HG03457 (cell line): Measurements from ENCODE around the gene ANKIB1.
A peak's percentile ranks its signal among the peaks of the same experiment; 100 is the strongest.
"Not testable (repeated sequence)": the region's sequence is repeated elsewhere in the genome, so short reads cannot be mapped to it uniquely, and the experiment has no call there.

ENCODE experiments used
- ATAC-seq: cut with Tn5 transposase; IDR thresholded peaks from one replicate; pipeline ENCODE4 v1.9.1; 2021; ENCODE audit warnings: moderate number of reproducible peaks; ENCODE audit not compliant: unreplicated experiment

The ANKIB1 gene

GRCh38 chr7:92245487-92246359 is at the start of gene ANKIB1, which contains the start of gene KRIT1:
Gene ANKIB1, plus strand, starts transcription at chr7:92245974. Its CDS starts 49,005 bp downstream, at chr7:92294979.
Gene KRIT1, minus strand, starts transcription at chr7:92245914. Its CDS starts 3,779 bp downstream, at chr7:92242135.
- ATAC-seq = peak; percentile 59

- no peak for ATAC-seq
Observed at GRCh38 chr7:92200791-92201190, 45.0 kb upstream of the ANKIB1 start.

- no peak for ATAC-seq
Observed at GRCh38 chr7:92205987-92206386, 39.8 kb upstream of the ANKIB1 start.

- no peak for ATAC-seq
Observed at GRCh38 chr7:92206672-92207071, 39.1 kb upstream of the ANKIB1 start.

GRCh38 chr7:92221766-92222165 is 24.0 kb upstream of the ANKIB1 start:
- ATAC-seq = no peak

GRCh38 chr7:92226981-92227380 is 18.8 kb upstream of the ANKIB1 start:
- ATAC-seq = no peak

GRCh38 chr7:92228100-92228499 is 17.7 kb upstream of the ANKIB1 start:
- no peak for ATAC-seq

GRCh38 chr7:92228742-92229141 is 17.0 kb upstream of the ANKIB1 start:
- ATAC-seq = no peak

- ATAC-seq = no peak
Observed at GRCh38 chr7:92230547-92230946, 15.2 kb upstream of the ANKIB1 start.

- ATAC-seq = no peak
Observed at GRCh38 chr7:92242972-92243371, 2.8 kb upstream of the ANKIB1 start.

- no peak for ATAC-seq
Observed at GRCh38 chr7:92244808-92245486, 827 bp upstream of the ANKIB1 start.

- peak; percentile 33 for ATAC-seq
Observed at GRCh38 chr7:92246360-92247101, 757 bp downstream of the ANKIB1 start.

GRCh38 chr7:92250603-92251002 is 4.8 kb downstream of the ANKIB1 start:
- no peak for ATAC-seq

- ATAC-seq = no peak
Observed at GRCh38 chr7:92251181-92251580, 5.4 kb downstream of the ANKIB1 start.

- no peak for ATAC-seq
Observed at GRCh38 chr7:92253251-92253650, 7.5 kb downstream of the ANKIB1 start.

- ATAC-seq = not testable (repeated sequence)
Observed at GRCh38 chr7:92254800-92255199, 9.0 kb downstream of the ANKIB1 start.

GRCh38 chr7:92255308-92255707 is 9.5 kb downstream of the ANKIB1 start:
- no peak for ATAC-seq

- no peak for ATAC-seq
Observed at GRCh38 chr7:92259062-92259461, 13.3 kb downstream of the ANKIB1 start.

GRCh38 chr7:92259610-92260247 is 14.0 kb downstream of the ANKIB1 start:
- ATAC-seq = no peak

- ATAC-seq = no peak
Observed at GRCh38 chr7:92260248-92260781, 14.5 kb downstream of the ANKIB1 start.
